ENCODE data around the gene CNIH1.

Gene CNIH1
- long read RNA-seq, full-length matches to known transcripts, result 698 of 717 reads
- long read RNA-seq, partial matches to known transcripts, result 1 of 717 reads
- long read RNA-seq, other reads (novel, unspliced or antisense), result 18 of 717 reads

- H3K27me3 ChIP-seq (ENCODE audit: insufficient read depth, poor library complexity, severe bottlenecking), result no peaks in the 10 kb centered on the region
- peak within 1 kb of the TSS; percentile 66 for H3K4me3 ChIP-seq (replicated peaks; ENCODE audit: insufficient read depth, low read length)
- TF ChIP-seq CTCF (IDR thresholded peaks at IDR 0.05; ENCODE audit: insufficient read depth, low read length) (peak; percentile 82), REST (IDR thresholded peaks at IDR 0.05; ENCODE audit: insufficient replicate concordance, low read depth) (no peak), SPI1 (IDR thresholded peaks at IDR 0.05; ENCODE audit: borderline replicate concordance, low read depth) (peak; percentile 62; the same call in 1 of the 2 replicates), GABPA (IDR thresholded peaks at IDR 0.05; ENCODE audit: low read depth) (no peak), POLR2AphosphoS5 (IDR thresholded peaks at IDR 0.05; ENCODE audit: low read depth) (peak; percentile 83)
- peak within 1 kb of the TSS; percentile 83 for H3K27ac ChIP-seq (replicated peaks)
- peak; percentile 74 to 90 for DNase-seq (ENCODE audit: low read depth in 1 of 2, low spot score in 1 of 2)
Observed at GRCh38 chr14:54440873-54441868, at the start of gene CNIH1. Gene CNIH1 (minus strand): TSS chr14:54441374. CDS start chr14:54441327, 47 bp downstream.

- H3K4me3 ChIP-seq (replicated peaks; ENCODE audit: insufficient read depth, low read length), result no peak overlapping the region
- no peak for DNase-seq (ENCODE audit: low read depth in 1 of 2, low spot score in 1 of 2)
- no peaks in the 10 kb centered on the region for H3K27me3 ChIP-seq (ENCODE audit: insufficient read depth, poor library complexity, severe bottlenecking)
- no peak for TF ChIP-seq SPI1 (IDR thresholded peaks at IDR 0.05; ENCODE audit: borderline replicate concordance, low read depth)
- no peak for TF ChIP-seq CTCF (IDR thresholded peaks at IDR 0.05; ENCODE audit: insufficient read depth, low read length)
- TF ChIP-seq POLR2AphosphoS5 (IDR thresholded peaks at IDR 0.05; ENCODE audit: low read depth), result no peak
- TF ChIP-seq REST (IDR thresholded peaks at IDR 0.05; ENCODE audit: insufficient replicate concordance, low read depth), result no peak
- TF ChIP-seq GABPA (IDR thresholded peaks at IDR 0.05; ENCODE audit: low read depth), result no peak
- peak overlapping the region; percentile 33 for H3K27ac ChIP-seq (replicated peaks)
Observed at GRCh38 chr14:54490445-54491175, 49.4 kb upstream of the CNIH1 start.

- TF ChIP-seq CTCF (IDR thresholded peaks at IDR 0.05; ENCODE audit: insufficient read depth, low read length) (no peak), POLR2AphosphoS5 (IDR thresholded peaks at IDR 0.05; ENCODE audit: low read depth) (no peak), SPI1 (IDR thresholded peaks at IDR 0.05; ENCODE audit: borderline replicate concordance, low read depth) (no peak), REST (IDR thresholded peaks at IDR 0.05; ENCODE audit: insufficient replicate concordance, low read depth) (no peak), GABPA (IDR thresholded peaks at IDR 0.05; ENCODE audit: low read depth) (no peak)
- DNase-seq (ENCODE audit: low read depth in 1 of 2, low spot score in 1 of 2), result no peak
- H3K4me3 ChIP-seq (replicated peaks; ENCODE audit: insufficient read depth, low read length), result no peak overlapping the region
- H3K27me3 ChIP-seq (ENCODE audit: insufficient read depth, poor library complexity, severe bottlenecking), result no peaks in the 10 kb centered on the region
- peak overlapping the region; percentile 72 for H3K27ac ChIP-seq (replicated peaks)
Observed at GRCh38 chr14:54489731-54490444, 48.7 kb upstream of the CNIH1 start.

All from HL-60 (cell line).